K562 (cell line): ENCODE measurements around the gene RBBP7. TPM values are rescaled to one million over a fixed set of nuclear protein-coding genes. Genes with fewer than 3 reads are reported as not detected.

ENCODE experiments used
- ATAC-seq: fragments of 200-7000 bp; cut with Tn5 transposase; 3 replicates; pipeline ENCODE4 v1.9.1; 2020; ENCODE audit warnings: moderate library complexity
- BruUV-seq: library from RNA; stranded (reverse); fragments of 400-500 nt; replicated peaks from 2 replicates; lab custom pipeline; 2021; lab: Mats Ljungman, UMichigan
- CTCF ChIA-PET: fragments of 300-600 bp; formaldehyde crosslinking; extraction: SDS; loops from one replicate; lab custom pipeline; 2021; ENCODE audit warnings: low intra/inter-chr PET ratio; lab: Yijun Ruan, JAX
- POLR2A ChIA-PET: fragments of 300-600, 350-650 bp; sonication (Branson Sonifier 250); formaldehyde crosslinking; extraction: SDS; loops from one replicate; lab custom pipeline; 2021; ENCODE audit warnings: antibody characterized with exemption, inconsistent platforms; lab: Yijun Ruan, JAX
- DNase-seq, 4 experiments: peaks; one replicate each; pipeline versions ENCODE4 v3.0.0 to v3.0.0-alpha.2; 2011 to 2018; ENCODE audit warnings: low spot score in 3 of 4, mixed read lengths in 3 of 4; ENCODE audit errors: extremely low read depth in 1 of 4
- FAIRE-seq: peaks from 2 replicates; lab custom pipeline; 2011; peaks lifted over from hg19 to GRCh38; lab: Jason Lieb, UNC
- H2AFZ ChIP-seq: 2 replicates; pipeline ENCODE4 v1.6.0; 2011; ENCODE audit warnings: low read depth, low read length, control low read depth, inconsistent platforms
- H3K27ac ChIP-seq: fragments of 200-600 bp; 3 replicates; pipeline ENCODE4 v1.8.0; 2011; ENCODE audit warnings: low read depth, mild to moderate bottlenecking, control low read depth, inconsistent platforms, low read length, moderate library complexity, mixed read lengths; ENCODE audit errors: extremely low read depth
- H3K27me3 ChIP-seq, 2 experiments: fragments of 300-600 bp in 1 of 2; 2 replicates in 1 of 2; 3 replicates in 1 of 2; pipeline versions ENCODE4 v1.6.0 to v1.8.0; 2011; ENCODE audit warnings: inconsistent platforms in 2 of 2, low read length in 2 of 2, mild to moderate bottlenecking in 1 of 2, mixed read lengths in 1 of 2, moderate library complexity in 1 of 2; ENCODE audit not compliant: control insufficient read depth in 2 of 2, insufficient read depth in 2 of 2
- H3K36me3 ChIP-seq: fragments of 300-600 bp; 3 replicates; pipeline ENCODE4 v1.8.0; 2011; ENCODE audit warnings: mild to moderate bottlenecking, low read length, inconsistent platforms; ENCODE audit not compliant: control insufficient read depth, insufficient read depth
- H3K4me1 ChIP-seq, 2 experiments: fragments of 200-600 bp in 1 of 2; replicated peaks in 1 of 2; 2 replicates in 1 of 2; 3 replicates in 1 of 2; pipeline versions ENCODE4 v1.5.1 to v1.8.0; 2011; ENCODE audit warnings: inconsistent platforms in 2 of 2, low read length in 2 of 2, mild to moderate bottlenecking in 1 of 2, mixed read lengths in 1 of 2, moderate library complexity in 1 of 2; ENCODE audit not compliant: control insufficient read depth in 2 of 2, insufficient read depth in 2 of 2
- H3K4me2 ChIP-seq: 2 replicates; pipeline ENCODE4 v1.6.1; 2011; ENCODE audit warnings: low read length, control low read depth, inconsistent platforms, mixed read lengths; ENCODE audit not compliant: insufficient read depth
- H3K4me3 ChIP-seq: fragments of 200-600 bp; sonication (generic), shearing (Covaris generic); 2 replicates; pipeline ENCODE4 v1.5.1; 2016; ENCODE audit warnings: control low read depth, inconsistent platforms
- H3K79me2 ChIP-seq: fragments of 200-600 bp; 3 replicates; pipeline ENCODE4 v1.8.0; 2011; ENCODE audit warnings: low read length, inconsistent platforms; ENCODE audit not compliant: control insufficient read depth, insufficient read depth
- H3K9ac ChIP-seq, 2 experiments: 2 replicates each; pipeline versions ENCODE4 v1.6.0 to v1.6.1; 2011; ENCODE audit warnings: low read depth in 2 of 2, low read length in 2 of 2, control low read depth in 1 of 2, inconsistent platforms in 1 of 2, mild to moderate bottlenecking in 1 of 2, mixed read lengths in 1 of 2; ENCODE audit not compliant: insufficient read depth in 1 of 2
- H3K9me1 ChIP-seq: one replicate; pipeline ENCODE4 v1.6.0; 2011; ENCODE audit warnings: inconsistent platforms, mild to moderate bottlenecking, low read length, moderate library complexity; ENCODE audit not compliant: control insufficient read depth, insufficient read depth
- H3K9me3 ChIP-seq: replicated peaks from 2 replicates; pipeline ENCODE4 v1.5.1; 2011; ENCODE audit warnings: low read depth, low read length, inconsistent platforms; ENCODE audit not compliant: control insufficient read depth, insufficient read depth
- H4K20me1 ChIP-seq: replicated peaks from 2 replicates; pipeline ENCODE4 v1.6.1; 2011; ENCODE audit warnings: low read length, inconsistent platforms, mixed read lengths; ENCODE audit not compliant: control insufficient read depth, insufficient read depth
- ASH1L ChIP-seq: fragments of 450-650 bp; IDR thresholded peaks from 2 replicates; pipeline ENCODE4 v1.6.1; 2018; ENCODE audit warnings: borderline replicate concordance, mild to moderate bottlenecking, low read depth; ENCODE audit not compliant: partially characterized antibody
- CCAR2 ChIP-seq: fragments of 200-400 bp; formaldehyde crosslinking; IDR thresholded peaks from 2 replicates; pipeline ENCODE4 v1.6.1; 2017; ENCODE audit warnings: mild to moderate bottlenecking, low read depth, low read length
- CHD4 ChIP-seq: fragments of 200-600 bp; sonication (generic); IDR thresholded peaks from 3 replicates; pipeline ENCODE4 v1.6.1; 2012; ENCODE audit warnings: low read depth, mild to moderate bottlenecking, mixed read lengths, low read length, inconsistent platforms; ENCODE audit not compliant: insufficient read depth, insufficient replicate concordance, poor library complexity, severe bottlenecking
- CREB5 ChIP-seq: fragments of 250-450 bp; sonication (Bioruptor Pico); IDR thresholded peaks from 2 replicates; pipeline ENCODE4 v1.5.0; 2020; ENCODE audit warnings: mild to moderate bottlenecking
- CTBP1 ChIP-seq: fragments of 450-650 bp; IDR thresholded peaks from 2 replicates; pipeline ENCODE4 v1.6.1; 2016; ENCODE audit warnings: borderline replicate concordance
- HDAC8 ChIP-seq: fragments of 450-650 bp; IDR thresholded peaks from 2 replicates; pipeline ENCODE4 v1.6.1; 2016; ENCODE audit warnings: mild to moderate bottlenecking, missing genetic modification characterization, moderate library complexity, missing compliant biosample characterization
- MED1 ChIP-seq: sonication (generic); formaldehyde crosslinking; IDR thresholded peaks from 2 replicates; pipeline ENCODE4 v1.8.1; 2023; ENCODE audit warnings: missing genetic modification reagents, borderline replicate concordance
- NFATC3 ChIP-seq: fragments of 450-650 bp; IDR thresholded peaks from 2 replicates; pipeline ENCODE4 v1.6.1; 2017; ENCODE audit warnings: mild to moderate bottlenecking
- NR1H2 ChIP-seq: sonication (generic); formaldehyde crosslinking; IDR thresholded peaks from 2 replicates; pipeline ENCODE4 v1.4.0; 2020; ENCODE audit warnings: mild to moderate bottlenecking, missing genetic modification reagents
- PBX2 ChIP-seq, 2 experiments: IDR thresholded peaks in 1 of 2; conservative IDR thresholded peaks in 1 of 2; 2 replicates each; pipeline ENCODE4 v1.6.1; 2016; ENCODE audit warnings: low read depth in 2 of 2, mild to moderate bottlenecking in 1 of 2, missing compliant biosample characterization in 1 of 2, missing genetic modification characterization in 1 of 2, moderate library complexity in 1 of 2
- PML ChIP-seq: IDR thresholded peaks from 2 replicates; pipeline ENCODE4 v1.6.1; 2012; ENCODE audit warnings: low read length, inconsistent platforms
- RBM25 ChIP-seq: fragments of 200-400 bp; formaldehyde crosslinking; IDR thresholded peaks from 2 replicates; pipeline ENCODE4 v1.6.1; 2018; ENCODE audit warnings: low read length, low read depth, moderate library complexity; ENCODE audit not compliant: severe bottlenecking
- SAP30 ChIP-seq: fragments of 200-600 bp; sonication (generic); IDR thresholded peaks from 2 replicates; pipeline ENCODE4 v1.6.1; 2012; ENCODE audit warnings: borderline replicate concordance, low read depth, mild to moderate bottlenecking, moderate library complexity, low read length, control low read depth, inconsistent platforms; ENCODE audit not compliant: insufficient read depth, poor library complexity, severe bottlenecking
- ZNF311 ChIP-seq: fragments of 250-450 bp; sonication (Bioruptor Pico); IDR thresholded peaks from 2 replicates; pipeline ENCODE4 v1.4.0; 2020; ENCODE audit warnings: mild to moderate bottlenecking, moderate library complexity
- ZNF785 ChIP-seq: fragments of 250-450 bp; sonication (Bioruptor Pico); IDR thresholded peaks from 2 replicates; pipeline ENCODE4 v1.4.0; 2020; ENCODE audit warnings: mild to moderate bottlenecking
- ZZZ3 ChIP-seq: fragments of 450-650 bp; IDR thresholded peaks from 2 replicates; pipeline ENCODE4 v1.6.1; 2016; ENCODE audit warnings: antibody characterized with exemption, mild to moderate bottlenecking, moderate library complexity
- WGBS: fragments of 100-300 bp; shearing (Covaris generic); methylation state at CpG from one replicate; pipeline ENCODE4 v1.1.6; 2016; ENCODE audit warnings: low coverage, mixed read lengths; ENCODE audit not compliant: insufficient coverage; ENCODE audit errors: missing lambda C conversion rate; 5-methylcytosine and 5-hydroxymethylcytosine counted together
- in situ Hi-C: fragments of 300-500 bp; cut with MboI; formaldehyde crosslinking; loops from 4 replicates; pipeline ENCODE4 v1.15.0; 2018; ENCODE audit warnings: inconsistent platforms, mixed read lengths
- intact Hi-C: fragments of 100-400 bp; cut with micrococcal nuclease; formaldehyde crosslinking; loops from 2 replicates; pipeline ENCODE4 v1.14.2; 2022
- polyA plus RNA-seq, 8 experiments: library from polyadenylated mRNA; depleted of rRNA in 4 of 8; stranded (reverse) in 5 of 8; unstranded in 3 of 8; fragments of >200 nt; fragmentation: Nextera tagmentation in 2 of 8; fragmentation: Illumina TruSeq in 1 of 8; extraction: Ambion mirVana in 2 of 8; extraction: Trizol in 1 of 8; gene quantifications; 2 replicates each; pipeline versions ENCODE4 v1.2.1 to v1.2.3, GENCODE V29; 2011 to 2014; ENCODE audit warnings: inconsistent platforms in 1 of 8, missing spikeins in 1 of 8
- total RNA-seq, 7 experiments: library from RNA; depleted of rRNA in 6 of 7; stranded (reverse); fragments of >200 nt in 6 of 7; fragmentation: Illumina TruSeq in 2 of 7; extraction: Trizol in 2 of 7; gene quantifications; 2 replicates each; pipeline versions ENCODE4 v1.2.1 to v1.2.3, GENCODE V29; 2011 to 2021; ENCODE audit warnings: low replicate concordance in 1 of 7

Gene RBBP7
- total and polyA plus RNA-seq, 9 of the 15 experiments (the other 6 are each of a cell fraction or from before 2014, with no cell fraction given) = 79.0 to 364 (median 182) TPM

GRCh38 chrX:16822723-16823122 is 47.4 kb downstream of the RBBP7 start:
- CTCF ChIA-PET = no interaction called here
- Histone ChIP-seq H3K9me1 (no peaks in the 10 kb centered on the region), H3K4me2 (no peak overlapping the region), H3K4me3 (no peak overlapping the region), H3K27ac (no peak overlapping the region), H3K9ac (no peak overlapping the region), H3K9me3 (no peaks in the 10 kb centered on the region), H3K27me3 (no peaks in the 10 kb centered on the region), H3K79me2 (no peaks in the 10 kb centered on the region; the same call in 2 of the 3 replicates), H3K36me3 (peaks cover 74% of the 10 kb centered on the region), H2AFZ (no peak overlapping the region), H4K20me1 (no peaks in the 10 kb centered on the region; the same call in 1 of the 2 replicates), H3K4me1 (no peaks in the 10 kb centered on the region; a peak in 1 of 5 replicates)
- DNase-seq (no peak), FAIRE-seq (no peak), ATAC-seq (no peak)
- in situ Hi-C loops (loop anchor here (10.0 kb wide), 1 partner anchor 222 kb away; no protein-coding TSS in a partner anchor), intact Hi-C loops (no loop called here)
- 100% methylated on average over 2 of the region's 2 CpGs for WGBS
- POLR2A ChIA-PET = no interaction called here
- TSS peak; percentile 11 for BruUV-seq
- TF ChIP-seq MED1 = no peak
- no peak for TF ChIP-seq PBX2 (CRISPR knock-in tag; IDR thresholded peaks at IDR 0.05; ENCODE audit: low read depth)
- no peak for TF ChIP-seq PBX2 (tag; conservative IDR thresholded peaks at IDR 0.05; ENCODE audit: low read depth)
- no peak for TF ChIP-seq RBM25
- TF ChIP-seq HDAC8 (tag) = no peak
- no peak for TF ChIP-seq CREB5 (CRISPR knock-in tag)
- no peak for TF ChIP-seq CTBP1
- TF ChIP-seq NR1H2 (CRISPR knock-in tag) = no peak
- no peak for TF ChIP-seq PML
- TF ChIP-seq SAP30 = no peak
- TF ChIP-seq CCAR2 = no peak
- no peak for TF ChIP-seq ASH1L
- TF ChIP-seq ZNF311 (CRISPR knock-in tag) = no peak
- no peak for TF ChIP-seq ZNF785
- no peak for TF ChIP-seq ZZZ3
- no peak for TF ChIP-seq CHD4
- no peak for TF ChIP-seq NFATC3
